ENCODE measurements around the gene LMNA.

GRCh38 chr1:156101880-156102279 is 12.6 kb upstream of the LMNA start:
- no peak for TF ChIP-seq CTCF (conservative IDR thresholded peaks at IDR 0.05)
- no peak for TF ChIP-seq ZFX (IDR thresholded peaks at IDR 0.05)

Data from C4-2B (cell line).